Fibroblast of pulmonary artery (primary cell): ENCODE measurements around the gene QSER1.

ENCODE experiments used
- DNase-seq: peaks from one replicate; pipeline ENCODE4 v3.0.0-alpha.2; 2010; ENCODE audit warnings: low read depth
- H3K4me3 ChIP-seq: replicated peaks from 2 replicates; pipeline ENCODE4 v1.5.1; 2011; ENCODE audit warnings: low read depth, mild to moderate bottlenecking, control low read depth, low read length, moderate library complexity
- TF ChIP-seq, protein P1 (sequence below): IDR thresholded peaks from 2 replicates; pipeline ENCODE4 v1.5.1; 2011; ENCODE audit warnings: mild to moderate bottlenecking, control low read depth, low read length, inconsistent platforms; ENCODE audit errors: missing control alignments

The QSER1 gene

GRCh38 chr11:32892355-32893092, at the start of gene QSER1:
Gene QSER1, plus strand, starts transcription at chr11:32892811. Its CDS starts 315 bp downstream, at chr11:32893126.
- peak within 1 kb of the TSS; percentile 86 for H3K4me3 ChIP-seq
- peak; percentile 52 for DNase-seq
- TF ChIP-seq, protein P1, sequence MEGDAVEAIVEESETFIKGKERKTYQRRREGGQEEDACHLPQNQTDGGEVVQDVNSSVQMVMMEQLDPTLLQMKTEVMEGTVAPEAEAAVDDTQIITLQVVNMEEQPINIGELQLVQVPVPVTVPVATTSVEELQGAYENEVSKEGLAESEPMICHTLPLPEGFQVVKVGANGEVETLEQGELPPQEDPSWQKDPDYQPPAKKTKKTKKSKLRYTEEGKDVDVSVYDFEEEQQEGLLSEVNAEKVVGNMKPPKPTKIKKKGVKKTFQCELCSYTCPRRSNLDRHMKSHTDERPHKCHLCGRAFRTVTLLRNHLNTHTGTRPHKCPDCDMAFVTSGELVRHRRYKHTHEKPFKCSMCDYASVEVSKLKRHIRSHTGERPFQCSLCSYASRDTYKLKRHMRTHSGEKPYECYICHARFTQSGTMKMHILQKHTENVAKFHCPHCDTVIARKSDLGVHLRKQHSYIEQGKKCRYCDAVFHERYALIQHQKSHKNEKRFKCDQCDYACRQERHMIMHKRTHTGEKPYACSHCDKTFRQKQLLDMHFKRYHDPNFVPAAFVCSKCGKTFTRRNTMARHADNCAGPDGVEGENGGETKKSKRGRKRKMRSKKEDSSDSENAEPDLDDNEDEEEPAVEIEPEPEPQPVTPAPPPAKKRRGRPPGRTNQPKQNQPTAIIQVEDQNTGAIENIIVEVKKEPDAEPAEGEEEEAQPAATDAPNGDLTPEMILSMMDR, result no peak

GRCh38 chr11:32843544-32843943, 49.1 kb upstream of the QSER1 start:
- H3K4me3 ChIP-seq, result no peak overlapping the region
- TF ChIP-seq, protein P1, result no peak
- DNase-seq, result no peak

GRCh38 chr11:32847511-32847910, 45.1 kb upstream of the QSER1 start:
- H3K4me3 ChIP-seq, result no peak overlapping the region
- no peak for DNase-seq
- TF ChIP-seq, protein P1, result no peak

DNA sequence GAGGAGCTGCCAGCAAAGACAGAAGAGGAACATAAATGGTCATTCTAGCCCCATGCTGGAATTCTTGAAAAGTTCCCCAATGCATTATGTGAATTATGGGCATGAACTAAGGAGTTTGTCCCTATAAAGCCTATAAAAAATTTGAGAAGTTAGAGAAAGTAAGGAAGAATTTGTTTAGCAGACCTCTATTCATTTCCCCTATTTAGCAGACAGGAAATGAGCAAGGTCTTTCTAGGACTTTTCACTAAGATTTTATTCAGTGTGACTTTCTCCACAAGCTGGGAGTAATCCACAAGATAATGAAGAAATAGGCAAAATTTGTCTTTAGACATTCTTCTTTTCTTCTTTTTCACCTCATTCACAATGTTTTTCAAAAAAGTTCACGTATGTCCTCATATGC, 42.9 kb upstream of the QSER1 start:
- no peak overlapping the region for H3K4me3 ChIP-seq
- TF ChIP-seq, protein P1, result no peak
- DNase-seq, result no peak

DNA sequence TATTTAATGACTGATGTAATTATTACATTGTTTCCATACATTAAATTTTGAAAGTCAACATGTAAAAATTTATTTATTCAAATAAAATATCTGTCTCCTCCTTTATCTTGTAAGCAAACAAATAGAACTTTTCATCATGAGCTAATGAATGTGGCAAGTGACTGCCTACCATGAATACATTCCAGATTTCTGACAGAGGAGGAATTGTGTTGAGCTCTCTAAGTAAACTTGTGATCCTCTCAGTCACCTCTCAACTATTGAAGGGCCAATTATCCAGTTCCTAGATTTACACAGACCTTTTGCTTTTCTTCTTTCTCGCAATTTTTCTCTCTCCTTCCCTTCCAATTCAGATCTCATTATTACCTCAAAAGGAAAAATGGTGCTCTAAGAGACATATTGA, 41.4 kb upstream of the QSER1 start:
- no peak overlapping the region for H3K4me3 ChIP-seq
- TF ChIP-seq, protein P1, result no peak
- no peak for DNase-seq

DNA sequence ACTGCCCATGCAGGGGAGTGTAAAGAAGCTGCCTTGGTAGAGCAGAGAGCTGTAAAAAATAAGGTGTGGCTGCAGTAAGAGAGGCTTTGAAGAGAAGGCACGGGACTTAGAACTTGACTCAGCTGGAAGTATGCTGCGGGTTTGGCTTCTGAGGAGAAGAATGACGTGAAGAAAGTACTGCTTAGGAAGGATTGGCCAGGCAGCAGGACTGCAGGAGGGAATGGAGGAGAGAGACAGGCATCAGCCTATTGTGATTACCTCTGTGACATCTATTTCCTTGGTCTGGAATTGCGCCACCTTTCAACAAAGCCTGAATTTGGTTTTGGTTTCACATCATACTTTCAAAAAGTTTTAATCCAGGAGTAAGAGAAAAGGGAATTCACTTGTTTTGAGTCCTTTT, 40.4 kb upstream of the QSER1 start:
- TF ChIP-seq, protein P1, result no peak
- no peak overlapping the region for H3K4me3 ChIP-seq
- peak; percentile 34 for DNase-seq

DNA sequence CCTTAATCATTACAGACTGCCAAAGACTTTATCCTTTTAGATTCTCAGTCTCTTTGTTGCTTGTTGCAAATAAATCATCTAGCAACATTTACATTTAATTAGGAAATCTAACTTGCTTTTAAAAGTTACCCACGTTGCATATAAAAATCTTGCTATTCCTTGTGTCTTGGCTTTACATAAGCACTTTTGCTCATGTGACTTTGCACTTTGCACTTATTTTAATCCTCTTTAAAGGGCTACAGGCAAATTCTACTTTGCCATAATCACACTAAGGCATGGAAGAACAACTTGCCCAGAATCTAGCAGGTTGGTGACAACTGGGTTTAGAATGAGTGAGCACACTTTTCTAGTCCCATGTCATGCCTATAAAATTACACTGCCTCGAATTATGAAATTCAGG, 37.0 kb upstream of the QSER1 start:
- TF ChIP-seq, protein P1, result no peak
- no peak overlapping the region for H3K4me3 ChIP-seq
- DNase-seq, result no peak
